Measurements from ENCODE around the gene FGFR2.

FGFR2 gene

DNA sequence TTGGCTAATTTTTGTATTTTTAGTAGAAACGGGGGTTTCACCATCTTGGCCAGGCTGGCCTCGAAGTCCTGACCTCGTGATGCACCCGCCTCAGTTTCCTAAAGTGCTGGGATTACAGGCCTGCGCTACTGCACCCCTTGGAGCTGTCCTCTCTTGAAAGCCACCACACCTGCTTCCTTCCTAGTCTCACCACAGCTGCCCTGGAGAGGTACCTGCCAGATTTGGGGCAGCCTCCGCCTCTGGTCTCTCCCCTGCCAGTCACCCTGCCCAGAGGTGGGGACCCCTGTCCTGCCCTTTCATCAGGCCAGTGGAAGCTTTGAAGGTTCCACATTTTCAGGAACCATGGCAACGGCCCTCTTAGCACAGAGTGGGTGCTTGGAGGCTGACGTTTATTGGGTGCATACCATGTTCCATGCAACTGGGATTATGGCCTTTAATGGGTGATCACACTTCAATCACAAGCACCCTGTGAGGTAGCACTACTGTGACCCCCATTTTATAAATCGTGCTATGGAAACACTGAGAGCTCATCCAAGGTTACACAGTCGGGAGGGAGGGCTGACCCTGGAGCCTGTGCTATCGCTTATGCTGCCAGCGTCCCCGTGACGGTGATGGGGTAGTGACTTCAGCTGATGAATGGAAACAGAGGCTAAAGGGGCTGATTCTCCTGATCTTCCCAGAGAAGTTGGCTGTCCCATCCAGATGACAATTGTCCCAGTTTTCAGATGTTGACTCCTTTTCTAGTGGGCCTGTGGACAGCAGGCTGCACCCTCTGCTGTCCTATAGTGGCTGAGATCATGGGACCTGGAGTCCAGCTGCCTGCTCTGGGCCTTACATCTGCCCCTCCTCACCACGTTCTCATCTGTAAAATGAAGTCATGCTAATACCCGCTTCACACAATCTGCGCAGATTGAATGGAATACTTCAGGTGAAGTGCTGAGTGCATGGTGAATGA is 11.5 kb upstream of the FGFR2 start:
- no peak for DNase-seq

DNA sequence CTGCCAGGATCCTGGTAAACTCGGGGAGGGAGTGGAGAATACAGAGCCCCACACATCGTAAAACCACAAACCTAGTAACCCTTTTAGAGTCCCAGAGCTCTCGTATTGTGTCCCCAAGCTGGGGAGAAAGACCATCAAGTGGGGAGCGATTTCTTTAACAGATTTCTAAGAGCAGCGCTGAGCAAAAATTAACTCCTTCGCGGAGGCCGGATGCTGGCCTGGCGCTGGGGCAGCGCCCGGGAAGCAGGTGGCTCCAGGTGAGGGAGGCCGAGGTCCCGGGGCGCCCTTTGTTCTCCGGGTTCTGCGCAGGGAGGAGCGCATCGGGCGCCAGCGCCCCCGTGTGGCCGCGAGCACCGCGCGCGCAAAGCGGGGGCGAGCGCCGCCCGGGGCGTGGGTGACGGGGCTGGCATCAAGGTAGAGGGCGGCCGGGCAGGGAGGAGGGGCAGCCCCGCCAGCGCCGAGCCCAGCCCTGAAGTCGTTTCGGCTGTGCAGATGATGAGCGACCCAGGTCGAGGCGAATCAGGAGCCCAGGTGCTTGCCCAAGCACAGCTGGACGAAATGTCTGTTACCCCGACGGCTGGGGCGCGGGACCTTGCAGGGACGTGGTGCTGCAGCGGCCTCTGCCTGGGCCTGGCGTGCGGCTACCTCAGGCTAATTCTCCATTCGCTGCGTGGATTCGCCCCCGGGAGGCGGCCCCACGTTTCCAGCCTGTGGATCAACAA is 10.4 kb upstream of the FGFR2 start:
- no peak for DNase-seq

DNA sequence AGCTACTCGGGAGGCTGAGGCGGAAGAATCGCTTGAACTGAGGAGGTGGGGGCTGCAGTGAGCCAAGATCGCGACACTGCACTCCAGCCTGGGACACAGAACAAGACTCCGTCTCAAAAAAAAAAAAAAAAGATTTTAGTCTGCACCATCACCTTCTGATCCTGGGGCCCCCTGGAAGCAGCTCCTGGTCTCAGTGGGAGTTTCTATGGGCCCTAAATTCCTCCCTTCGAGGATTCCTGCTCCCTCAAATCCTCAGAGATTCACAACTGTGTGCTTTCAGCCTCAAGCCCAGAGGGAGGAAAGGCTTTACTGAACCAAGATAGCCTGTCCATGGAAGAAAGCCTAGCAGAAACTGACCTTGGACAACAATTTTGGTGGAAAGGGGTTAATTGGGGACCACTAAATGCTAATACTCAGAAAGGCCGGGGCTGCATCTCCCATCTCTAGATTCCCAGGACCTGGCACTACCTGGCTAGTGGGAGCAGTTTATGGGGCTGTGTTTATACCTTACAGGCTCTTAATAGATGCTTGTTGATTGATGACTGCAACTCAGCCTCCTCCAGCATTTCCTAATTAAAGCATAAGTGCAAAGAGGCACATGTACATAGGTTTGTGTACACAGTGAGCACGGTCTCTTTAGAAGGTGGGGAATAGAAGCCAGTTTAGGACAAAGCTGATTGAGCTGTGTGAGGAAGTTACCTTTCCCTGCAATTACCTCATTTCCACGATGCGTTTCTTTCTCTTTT is 9.2 kb upstream of the FGFR2 start:
- no peak for DNase-seq

DNA sequence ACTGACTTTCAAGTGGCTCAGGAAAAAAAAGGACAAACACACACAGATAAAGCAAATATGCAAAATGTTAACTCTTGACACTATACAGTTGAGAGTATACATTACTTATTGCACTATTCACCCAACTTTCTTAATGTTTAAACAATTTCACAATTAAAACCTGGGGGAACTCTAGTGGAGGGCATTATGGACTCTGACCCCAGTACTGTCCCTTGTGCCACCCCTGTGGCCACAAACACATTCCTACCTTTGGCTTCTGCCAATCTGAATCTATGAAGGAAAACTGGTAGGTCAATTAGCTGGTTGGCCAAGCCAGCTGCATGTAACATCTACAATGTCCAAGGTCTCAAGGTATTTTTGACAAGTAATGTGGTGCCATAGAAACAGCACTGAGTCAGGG is 7.5 kb upstream of the FGFR2 start:
- DNase-seq = no peak

DNA sequence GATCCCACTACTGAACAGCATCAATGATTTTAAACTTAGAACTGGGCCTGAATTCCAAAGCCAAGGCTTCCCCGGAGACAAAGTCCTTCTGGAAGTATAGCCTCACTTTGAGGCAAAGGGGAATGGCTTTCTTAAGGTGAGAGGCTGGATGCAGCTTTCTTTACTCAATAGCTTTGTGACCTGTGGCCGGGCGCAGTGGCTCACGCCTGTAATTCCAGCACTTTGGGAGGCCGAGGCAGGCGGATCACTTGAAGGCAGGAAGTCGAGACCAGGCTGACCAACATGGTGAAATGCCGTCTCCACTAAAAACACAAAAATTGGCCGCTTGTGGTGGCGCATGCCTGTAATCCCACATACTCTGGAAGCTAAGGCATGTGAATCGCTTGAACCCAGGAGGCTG is 3.2 kb upstream of the FGFR2 start:
- DNase-seq = no peak

DNA sequence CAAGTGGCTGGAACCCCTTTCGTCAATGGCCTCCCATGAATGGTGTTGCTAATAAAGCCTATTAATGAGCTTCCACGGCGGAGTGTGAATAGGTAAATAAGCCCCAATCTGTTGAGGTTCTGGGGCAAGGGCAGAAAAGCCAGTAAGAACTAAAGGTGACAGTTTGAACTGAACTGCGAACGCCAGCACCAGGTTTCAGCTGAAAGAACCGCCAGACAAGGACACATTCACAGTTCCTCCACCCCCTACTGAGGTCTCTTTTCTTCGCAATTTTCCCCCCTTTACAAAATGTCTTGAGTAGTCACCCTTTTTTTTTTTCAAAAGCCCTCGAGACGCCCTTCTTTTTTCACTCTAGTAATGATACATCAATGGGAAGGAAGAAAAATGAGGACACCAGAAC is 2.4 kb upstream of the FGFR2 start:
- no peak for DNase-seq

DNA sequence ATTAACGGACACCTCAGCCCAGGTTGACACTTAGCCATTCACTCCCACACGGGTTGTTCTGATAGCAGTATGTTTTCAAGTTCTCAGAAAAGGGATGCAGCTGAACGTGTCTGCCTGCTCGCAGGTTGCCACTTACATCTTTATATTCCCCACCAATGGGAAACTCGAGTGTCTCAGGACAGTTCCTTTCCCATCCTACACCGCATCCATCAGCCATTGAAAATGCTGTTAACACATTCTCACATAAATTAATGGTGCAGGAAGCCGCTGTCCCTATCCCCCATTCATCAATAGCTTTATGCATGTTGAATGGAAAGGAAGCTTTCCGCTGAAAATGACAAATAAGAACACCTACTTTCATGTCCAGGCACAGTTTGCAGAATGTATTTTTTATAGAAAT is 1.7 kb upstream of the FGFR2 start:
- DNase-seq = no peak

DNA sequence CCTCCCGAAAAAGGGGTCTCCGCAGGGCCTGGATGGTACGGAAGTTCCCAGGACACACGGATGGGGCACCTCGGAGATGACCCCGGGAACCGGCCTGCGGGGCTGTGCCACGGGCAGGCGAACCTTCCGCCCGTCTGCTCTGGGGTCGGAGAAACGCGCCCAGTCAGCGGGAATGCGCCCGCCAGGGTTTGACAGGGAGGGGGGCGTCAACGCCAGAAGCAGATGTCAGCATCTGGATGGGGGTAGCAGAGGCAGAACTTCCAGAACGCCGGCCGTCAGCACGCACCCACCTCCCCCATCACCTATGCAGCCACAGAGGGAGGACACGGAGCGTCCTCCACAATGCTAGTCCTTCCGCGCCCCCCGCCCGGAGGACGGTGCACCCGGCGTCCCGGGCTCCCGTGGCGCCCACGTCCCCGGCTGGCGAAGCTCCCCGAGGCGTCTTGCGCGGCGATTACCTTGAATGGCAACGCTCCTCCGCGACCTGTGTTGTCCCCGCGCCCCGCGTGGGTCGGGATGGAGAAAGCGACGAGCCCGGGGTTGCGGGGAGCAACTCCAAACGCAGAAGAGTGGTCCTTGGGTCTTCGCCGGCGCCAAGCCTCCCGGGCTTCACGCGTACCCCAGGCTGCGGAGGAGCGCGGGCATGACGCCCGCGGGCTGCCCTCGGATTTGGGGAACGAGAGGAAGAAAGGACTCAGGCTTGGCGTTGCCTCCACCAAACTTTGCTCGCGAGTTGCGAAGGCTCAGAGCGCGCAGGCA is 561 bp downstream of the FGFR2 start:
- DNase-seq = no peak

DNA sequence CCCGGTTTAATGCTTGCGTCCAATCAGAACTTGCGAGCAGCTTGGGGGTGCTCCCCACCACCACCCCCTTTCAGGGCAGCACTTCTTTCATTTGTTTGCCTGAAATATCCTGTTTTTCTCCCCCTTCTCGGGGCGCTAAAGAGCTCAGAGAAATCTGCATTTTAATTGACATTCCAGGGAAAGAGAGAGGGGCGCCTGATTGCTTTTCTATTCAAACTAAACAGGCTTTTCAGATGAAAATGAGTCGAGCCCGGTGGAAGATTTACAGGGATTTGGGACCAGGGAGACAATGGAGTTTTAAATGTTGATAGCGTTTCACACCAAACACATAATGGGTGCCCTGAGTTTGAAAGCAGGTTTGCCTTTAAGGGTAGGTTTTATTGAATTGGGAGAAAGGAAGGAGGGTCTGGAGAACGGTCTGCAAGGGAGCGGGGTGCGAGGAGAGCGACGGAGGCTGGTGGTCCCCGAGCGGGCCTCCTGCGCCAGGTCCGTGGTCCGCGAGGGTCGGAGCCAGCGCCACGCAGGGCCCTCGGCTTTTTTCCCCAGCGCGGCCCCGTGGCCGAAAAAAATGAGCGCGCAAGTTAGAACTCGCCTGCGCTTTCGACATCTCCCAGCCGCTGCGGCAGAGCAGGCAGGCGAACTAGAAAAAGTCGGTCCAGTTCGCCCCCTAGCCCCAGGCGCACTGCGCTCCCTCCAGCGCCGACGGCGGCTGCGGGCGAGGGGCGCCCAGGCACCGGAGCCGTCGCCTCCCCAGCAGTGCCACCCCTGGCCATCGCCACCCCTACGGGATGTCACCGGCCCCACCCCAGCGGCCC is 1.3 kb downstream of the FGFR2 start:
- DNase-seq = no peak

DNA sequence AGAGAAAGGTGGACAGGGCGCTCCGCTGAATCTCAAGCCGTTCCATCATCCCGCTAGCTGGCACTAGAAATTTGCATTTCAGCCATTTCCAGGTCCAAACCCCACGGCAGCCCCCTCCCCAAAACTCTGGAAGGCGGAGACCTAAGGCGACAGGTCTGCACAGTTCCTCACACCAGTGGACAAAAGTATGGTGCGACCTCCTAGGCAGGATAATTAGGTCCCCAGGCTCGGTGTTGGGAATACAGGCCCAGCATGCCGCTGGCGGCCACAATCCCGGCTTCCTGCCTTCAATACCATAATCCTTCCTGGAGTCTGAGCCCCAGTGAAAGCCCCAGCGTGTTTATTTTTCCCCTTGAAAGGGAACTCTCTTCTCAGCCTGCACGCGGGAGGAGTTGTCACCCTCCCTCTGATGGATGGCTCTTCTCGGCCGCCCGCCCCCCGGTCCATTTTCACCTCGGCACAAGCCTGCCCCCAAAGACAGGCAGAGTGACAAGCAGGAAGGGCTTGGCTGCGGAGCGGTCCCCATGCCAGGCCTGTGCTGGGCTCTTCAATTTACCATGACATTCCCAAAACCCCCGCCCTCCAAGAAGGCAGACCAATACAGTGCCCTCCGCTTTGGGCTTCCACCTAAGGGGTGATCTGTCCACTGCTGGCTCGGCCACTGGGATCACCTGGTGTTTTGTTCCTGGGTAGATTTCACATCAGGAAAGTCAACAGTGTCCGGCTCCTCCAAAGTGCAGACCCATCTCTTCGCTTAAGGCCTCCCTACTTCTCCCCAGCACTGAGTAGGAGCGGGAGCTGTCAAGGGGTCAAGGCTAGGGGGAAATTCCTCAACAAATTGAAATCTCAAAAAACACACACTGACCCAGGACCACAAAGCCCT is 2.2 kb downstream of the FGFR2 start:
- no peak for DNase-seq

DNA sequence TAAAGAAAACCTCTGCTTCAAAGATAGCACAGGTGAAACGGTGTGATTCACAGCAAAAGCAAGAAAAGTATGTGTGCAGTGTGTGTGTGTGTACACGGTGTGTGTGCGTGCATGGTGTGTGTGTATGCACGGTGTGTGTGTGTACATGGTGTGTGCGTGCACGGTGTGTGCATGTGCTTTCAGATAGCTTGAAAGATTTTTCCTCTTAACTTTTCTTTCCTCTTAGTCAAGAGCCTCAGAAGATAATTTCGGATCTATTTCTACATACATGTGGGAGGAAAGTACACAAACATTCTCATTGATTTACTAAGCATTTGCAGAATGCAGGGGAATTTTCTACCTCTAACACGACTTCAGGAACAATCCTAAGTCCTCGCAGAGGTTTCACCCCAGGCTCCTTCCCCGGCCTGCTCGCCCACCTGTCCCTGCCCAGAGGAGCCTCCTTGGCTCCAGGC is 2.9 kb downstream of the FGFR2 start:
- DNase-seq = no peak

DNA sequence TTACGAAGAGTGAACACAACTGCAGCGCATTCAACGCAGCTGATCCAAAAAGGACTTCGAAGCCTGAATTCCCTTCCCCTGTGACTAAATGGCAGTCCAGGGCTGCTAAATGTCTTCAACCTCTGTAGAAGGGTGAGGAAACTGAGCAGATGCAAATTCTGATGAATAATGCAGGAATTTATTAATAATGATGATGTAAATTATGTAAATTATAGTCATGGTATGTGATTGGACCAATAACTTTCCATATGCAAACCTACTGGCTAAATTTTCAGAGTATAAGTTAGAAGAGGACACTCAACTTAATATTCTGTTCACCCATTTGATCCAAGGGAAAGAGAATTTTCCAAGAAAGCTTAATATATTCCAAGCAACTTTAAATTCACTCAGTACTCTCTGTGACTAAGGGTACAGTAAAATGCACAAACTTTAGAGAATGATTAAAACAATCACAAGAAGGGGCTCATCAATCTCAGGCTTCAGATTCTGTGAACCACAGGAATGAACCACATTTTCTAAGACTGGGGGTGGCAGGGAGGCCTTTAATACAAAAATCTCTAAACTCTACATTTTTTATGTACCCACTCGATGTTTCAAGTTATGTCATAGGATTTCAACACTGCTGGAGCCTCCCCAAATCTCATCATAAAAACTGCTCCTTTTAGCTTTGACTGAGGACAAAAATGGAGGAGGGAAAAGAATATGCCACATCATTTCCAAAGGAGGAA is 3.5 kb downstream of the FGFR2 start:
- DNase-seq = no peak

DNA sequence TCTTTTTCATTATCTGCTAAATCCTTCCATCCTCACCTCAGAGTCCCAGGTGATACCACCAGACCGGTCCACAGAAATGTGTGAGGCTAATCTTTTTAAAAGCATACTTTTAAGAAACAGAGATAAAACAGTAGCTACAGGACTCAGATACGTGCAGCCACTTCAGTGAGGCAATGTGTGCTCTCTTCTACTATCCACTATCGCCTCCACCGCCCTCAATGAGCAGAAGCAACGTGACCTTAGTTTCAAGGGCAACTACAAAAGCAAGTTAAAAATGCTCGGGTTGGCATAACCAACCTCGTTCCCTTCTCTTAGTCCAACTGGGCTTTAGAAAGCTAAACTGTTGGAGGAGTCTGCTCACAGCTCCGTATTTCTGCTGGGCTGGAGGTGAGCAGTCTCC is 4.2 kb downstream of the FGFR2 start:
- DNase-seq = no peak

DNA sequence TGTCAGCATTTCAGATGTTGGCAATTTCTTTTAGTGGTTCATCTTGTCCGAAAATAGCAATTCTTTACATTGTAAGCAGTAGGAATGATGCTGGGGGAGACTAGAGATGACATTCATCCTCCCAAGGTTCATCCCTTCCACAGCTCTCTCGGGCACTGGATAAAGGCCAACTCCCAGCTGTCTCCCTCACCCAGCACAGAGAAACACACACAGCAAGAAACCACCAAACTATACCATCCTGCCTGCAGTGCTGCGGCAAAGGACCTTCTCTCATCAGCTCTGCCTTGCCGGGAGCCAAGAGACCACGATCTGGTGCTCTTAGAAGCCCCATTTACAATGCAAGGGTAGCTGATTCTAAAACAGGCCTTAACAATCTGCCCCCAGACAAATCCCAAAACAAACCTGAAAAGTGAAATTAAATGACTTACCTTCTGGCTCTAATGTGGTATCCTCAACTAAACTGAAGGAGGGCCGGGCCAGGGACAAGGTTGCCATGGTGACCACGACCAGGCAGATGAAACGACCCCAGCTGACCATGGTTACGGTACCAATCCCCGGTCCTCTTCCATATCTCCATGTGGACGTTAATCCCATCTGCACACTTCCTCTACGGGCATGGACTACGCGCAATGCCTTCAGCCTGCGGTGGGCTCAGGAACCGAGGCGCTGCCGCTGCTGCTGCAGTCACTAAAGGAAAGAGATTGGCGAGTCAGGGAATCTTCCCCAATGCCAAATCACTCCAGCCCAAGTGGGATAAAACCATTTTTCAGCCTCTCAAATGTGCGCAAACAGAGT is 4.8 kb downstream of the FGFR2 start:
- no peak for DNase-seq

DNA sequence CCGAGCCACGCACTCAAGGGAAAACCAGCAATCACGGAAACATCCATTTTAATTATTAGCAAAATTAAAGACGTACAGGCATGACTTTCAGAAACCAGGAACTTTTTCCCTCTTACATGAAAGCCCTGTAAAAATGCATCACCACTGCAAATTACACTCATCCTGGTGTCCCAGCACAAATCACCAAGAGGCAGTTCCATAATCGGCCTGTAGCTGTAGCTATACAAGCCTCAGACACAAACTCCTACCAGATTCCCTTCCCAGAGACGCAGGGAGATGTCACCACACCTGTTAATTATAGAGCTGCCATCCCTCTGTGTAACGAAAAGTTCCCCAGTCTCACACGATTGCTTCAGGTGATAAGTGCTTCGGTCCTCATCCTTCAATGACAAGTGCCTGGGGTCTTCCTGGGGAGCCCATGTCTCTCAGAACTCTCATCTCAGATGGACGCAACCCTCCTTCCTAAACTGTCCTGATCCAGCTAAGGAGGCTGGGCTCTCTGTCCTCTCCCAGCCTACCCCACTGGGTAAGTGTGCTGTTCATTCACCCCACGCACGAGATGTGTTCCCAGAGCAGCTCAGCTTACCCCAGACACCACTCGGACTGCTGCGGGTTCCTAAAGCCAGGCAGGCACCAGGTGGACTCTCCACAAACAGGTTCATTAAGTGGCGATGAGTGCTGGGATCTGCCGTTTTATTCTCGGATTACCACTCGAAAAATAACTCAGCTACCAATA is 5.9 kb downstream of the FGFR2 start:
- no peak for DNase-seq

DNA sequence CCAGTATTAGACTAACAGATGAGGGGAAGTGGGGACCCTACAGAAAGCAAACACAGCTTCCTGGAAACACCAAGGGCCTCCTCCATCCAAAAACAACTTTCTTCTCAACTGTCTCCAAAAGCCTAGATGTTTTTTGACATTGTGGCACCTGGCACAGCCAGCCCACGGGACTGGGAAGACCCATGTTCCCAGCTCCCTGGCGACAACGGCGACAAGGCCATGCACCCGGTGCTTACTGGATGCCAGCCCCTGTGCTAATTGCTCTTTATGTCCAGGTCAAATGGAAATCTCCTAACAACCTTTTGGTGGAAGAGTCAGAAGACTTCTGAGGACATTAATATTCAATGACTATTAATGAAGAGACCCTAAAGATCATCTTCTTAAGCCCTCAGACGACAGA is 7.1 kb downstream of the FGFR2 start:
- no peak for DNase-seq

DNA sequence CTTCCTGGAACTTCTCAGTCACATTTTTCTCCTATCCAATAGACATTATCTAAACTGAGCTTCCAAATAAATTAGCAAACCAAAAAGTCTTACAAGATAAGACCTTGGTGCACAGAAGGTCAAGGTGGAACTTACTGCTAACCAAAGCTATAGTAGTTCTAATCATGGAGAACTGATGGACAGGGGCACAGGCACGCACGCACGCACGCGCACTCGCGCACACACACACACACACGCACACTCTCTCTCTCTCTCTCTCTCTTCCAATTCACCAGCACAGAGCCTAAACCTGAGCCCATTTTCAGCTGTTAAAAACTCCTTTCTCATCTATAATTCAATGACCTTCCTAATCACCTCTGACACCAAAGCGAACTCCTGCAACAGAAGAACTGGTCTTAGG is 7.5 kb downstream of the FGFR2 start:
- no peak for DNase-seq

DNA sequence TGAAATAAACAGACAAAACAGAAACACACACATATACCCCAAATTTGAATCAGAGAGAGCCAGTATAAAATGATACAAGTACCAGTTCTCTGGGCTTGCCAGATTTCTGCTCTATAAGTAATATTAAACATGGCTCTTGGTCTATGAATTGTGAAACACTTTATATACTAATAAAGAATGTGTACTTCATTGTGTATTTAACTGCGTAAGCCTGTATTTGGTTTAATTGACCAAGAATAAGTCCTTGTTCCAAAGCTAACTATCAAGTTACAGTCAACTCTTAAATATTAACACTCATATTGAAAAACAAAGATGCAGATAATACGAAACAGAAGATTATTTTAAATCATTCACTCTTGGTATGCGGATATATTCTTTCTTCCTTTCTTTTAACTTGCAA is 8.7 kb downstream of the FGFR2 start:
- DNase-seq = no peak
